ENCODE measurements around the gene LRRC7. TPM values are rescaled to one million over a fixed set of nuclear protein-coding genes. Genes with fewer than 3 reads are reported as not detected.

LRRC7 gene
- total and polyA plus RNA-seq, 4 donors: 6.1 TPM; not detected in 3

- Histone ChIP-seq H3K4me3 (no peak overlapping the region), H3K27ac (ENCODE audit: low read depth in 1 of 2, low read length in 1 of 2) (no peak overlapping the region), H3K9me3 (ENCODE audit: control insufficient read depth in 4 of 4, insufficient read depth in 3 of 4, low read length in 3 of 4) (no peaks in the 10 kb centered on the region), H3K36me3 (ENCODE audit: control insufficient read depth in 4 of 4, insufficient read depth in 4 of 4, low read length in 4 of 4) (no peaks in the 10 kb centered on the region), H3K9ac (ENCODE audit: insufficient read depth in 1 of 2, low read length in 2 of 2) (no peak overlapping the region), H3K27me3 (ENCODE audit: control insufficient read depth in 3 of 3, insufficient read depth in 3 of 3, low read length in 2 of 3) (no peaks in the 10 kb centered on the region), H3K4me1 (ENCODE audit: control insufficient read depth in 5 of 5, insufficient read depth in 5 of 5, low read length in 5 of 5) (no peaks in the 10 kb centered on the region)
- WGBS, 2 donors: 59 to 65% methylated on average over 2 of the region's 2 CpGs
- no peak for TF ChIP-seq CTCF (IDR thresholded peaks at IDR 0.05; ENCODE audit: control extremely low read depth, extremely low read depth)
- ATAC-seq (ENCODE audit: insufficient read depth, low FRiP score): no peak
- DNase-seq: no peak
These were observed 39.3 kb upstream of the LRRC7 start for GRCh38 chr1:69528376-69528775.

- no peaks in the 10 kb centered on the region for H3K4me1 ChIP-seq (ENCODE audit: control insufficient read depth in 5 of 5, insufficient read depth in 5 of 5, low read length in 5 of 5)
- no peak for TF ChIP-seq CTCF (IDR thresholded peaks at IDR 0.05; ENCODE audit: control extremely low read depth, extremely low read depth)
- H3K36me3 ChIP-seq (ENCODE audit: control insufficient read depth in 4 of 4, insufficient read depth in 4 of 4, low read length in 4 of 4): no peaks in the 10 kb centered on the region
- no peak overlapping the region for H3K9ac ChIP-seq (ENCODE audit: insufficient read depth in 1 of 2, low read length in 2 of 2)
- no peaks in the 10 kb centered on the region for H3K9me3 ChIP-seq (ENCODE audit: control insufficient read depth in 4 of 4, insufficient read depth in 3 of 4, low read length in 3 of 4)
- no peak for ATAC-seq (ENCODE audit: insufficient read depth, low FRiP score)
- 86 to 89% methylated on average over 1 of the region's 1 CpG for WGBS, 2 donors
- no peaks in the 10 kb centered on the region for H3K27me3 ChIP-seq (ENCODE audit: control insufficient read depth in 3 of 3, insufficient read depth in 3 of 3, low read length in 2 of 3)
- no peak overlapping the region for H3K4me3 ChIP-seq
- DNase-seq: no peak
- H3K27ac ChIP-seq (ENCODE audit: low read depth in 1 of 2, low read length in 1 of 2): no peak overlapping the region
These were observed 34.4 kb upstream of the LRRC7 start for GRCh38 chr1:69533343-69533742.

- TF ChIP-seq CTCF (IDR thresholded peaks at IDR 0.05; ENCODE audit: control extremely low read depth, extremely low read depth): no peak
- H3K36me3 ChIP-seq (ENCODE audit: control insufficient read depth in 4 of 4, insufficient read depth in 4 of 4, low read length in 4 of 4): no peaks in the 10 kb centered on the region
- no peak for ATAC-seq (ENCODE audit: insufficient read depth, low FRiP score)
- no peak for DNase-seq
- WGBS, 2 donors: 81 to 84% methylated on average over 1 of the region's 1 CpG
- no peaks in the 10 kb centered on the region for H3K9me3 ChIP-seq (ENCODE audit: control insufficient read depth in 4 of 4, insufficient read depth in 3 of 4, low read length in 3 of 4)
- H3K4me3 ChIP-seq: no peak overlapping the region
- no peak overlapping the region for H3K9ac ChIP-seq (ENCODE audit: insufficient read depth in 1 of 2, low read length in 2 of 2)
- H3K4me1 ChIP-seq (ENCODE audit: control insufficient read depth in 5 of 5, insufficient read depth in 5 of 5, low read length in 5 of 5): no peaks in the 10 kb centered on the region
- H3K27me3 ChIP-seq (ENCODE audit: control insufficient read depth in 3 of 3, insufficient read depth in 3 of 3, low read length in 2 of 3): no peaks in the 10 kb centered on the region
- no peak overlapping the region for H3K27ac ChIP-seq (ENCODE audit: low read depth in 1 of 2, low read length in 1 of 2)
These were observed 32.9 kb upstream of the LRRC7 start for GRCh38 chr1:69534829-69535228.

- H3K27me3 ChIP-seq (ENCODE audit: control insufficient read depth in 3 of 3, insufficient read depth in 3 of 3, low read length in 2 of 3): no peaks in the 10 kb centered on the region
- DNase-seq (no peak), ATAC-seq (ENCODE audit: insufficient read depth, low FRiP score) (no peak)
- no peak overlapping the region for H3K27ac ChIP-seq (ENCODE audit: low read depth in 1 of 2, low read length in 1 of 2)
- no peaks in the 10 kb centered on the region for H3K36me3 ChIP-seq (ENCODE audit: control insufficient read depth in 4 of 4, insufficient read depth in 4 of 4, low read length in 4 of 4)
- H3K9ac ChIP-seq (ENCODE audit: insufficient read depth in 1 of 2, low read length in 2 of 2): no peak overlapping the region
- WGBS, 2 donors: 56 to 67% methylated on average over 3 of the region's 3 CpGs
- no peaks in the 10 kb centered on the region for H3K4me1 ChIP-seq (ENCODE audit: control insufficient read depth in 5 of 5, insufficient read depth in 5 of 5, low read length in 5 of 5)
- TF ChIP-seq CTCF (IDR thresholded peaks at IDR 0.05; ENCODE audit: control extremely low read depth, extremely low read depth): no peak
- no peaks in the 10 kb centered on the region for H3K9me3 ChIP-seq (ENCODE audit: control insufficient read depth in 4 of 4, insufficient read depth in 3 of 4, low read length in 3 of 4)
- no peak overlapping the region for H3K4me3 ChIP-seq
These were observed 32.2 kb upstream of the LRRC7 start for GRCh38 chr1:69535490-69535889.

All from lung (tissue), 12 donors.